Erythroblast (primary cell): ENCODE measurements around the gene NXT1.

Experiments used
- GATA1 ChIP-seq: IDR thresholded peaks from 2 replicates; pipeline ENCODE4 v1.6.1; 2011; ENCODE audit warnings: low read depth, mild to moderate bottlenecking, control low read depth, low read length, moderate library complexity
- POLR2A ChIP-seq: IDR thresholded peaks from 2 replicates; pipeline ENCODE4 v1.6.1; 2011; ENCODE audit warnings: mild to moderate bottlenecking, low read length

DNA sequence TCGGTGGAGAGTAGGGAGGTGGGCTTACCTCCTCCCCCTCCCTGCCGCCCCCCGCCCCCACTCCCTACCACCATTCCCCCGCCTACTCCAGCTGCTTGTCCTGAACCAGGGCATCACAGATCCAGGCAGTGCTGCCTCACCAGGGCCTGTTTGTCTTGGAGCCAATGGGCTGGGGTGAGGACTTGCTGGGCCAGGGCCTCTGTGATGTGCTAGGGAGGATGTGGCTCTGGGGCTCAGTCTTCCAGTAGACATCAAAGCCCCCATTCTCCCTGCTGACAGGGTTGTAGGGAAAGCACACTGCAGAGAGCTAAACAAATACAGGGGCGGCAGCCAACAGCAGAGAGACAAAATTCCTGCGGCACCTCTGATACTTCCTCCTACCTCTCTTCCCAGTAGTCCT, 48.2 kb upstream of the NXT1 start:
- TF ChIP-seq POLR2A: no peak
- TF ChIP-seq GATA1: no peak
